HS-5 (cell line): ENCODE measurements around the gene BCAS4.
"Not testable (repeated sequence)": the region's sequence is repeated elsewhere in the genome, so short reads cannot be mapped to it uniquely, and the experiment has no call there.

Experiments
- DNase-seq: peaks from one replicate; pipeline ENCODE4 v3.0.0-alpha.2; 2012; ENCODE audit warnings: low read depth

The BCAS4 gene

DNA sequence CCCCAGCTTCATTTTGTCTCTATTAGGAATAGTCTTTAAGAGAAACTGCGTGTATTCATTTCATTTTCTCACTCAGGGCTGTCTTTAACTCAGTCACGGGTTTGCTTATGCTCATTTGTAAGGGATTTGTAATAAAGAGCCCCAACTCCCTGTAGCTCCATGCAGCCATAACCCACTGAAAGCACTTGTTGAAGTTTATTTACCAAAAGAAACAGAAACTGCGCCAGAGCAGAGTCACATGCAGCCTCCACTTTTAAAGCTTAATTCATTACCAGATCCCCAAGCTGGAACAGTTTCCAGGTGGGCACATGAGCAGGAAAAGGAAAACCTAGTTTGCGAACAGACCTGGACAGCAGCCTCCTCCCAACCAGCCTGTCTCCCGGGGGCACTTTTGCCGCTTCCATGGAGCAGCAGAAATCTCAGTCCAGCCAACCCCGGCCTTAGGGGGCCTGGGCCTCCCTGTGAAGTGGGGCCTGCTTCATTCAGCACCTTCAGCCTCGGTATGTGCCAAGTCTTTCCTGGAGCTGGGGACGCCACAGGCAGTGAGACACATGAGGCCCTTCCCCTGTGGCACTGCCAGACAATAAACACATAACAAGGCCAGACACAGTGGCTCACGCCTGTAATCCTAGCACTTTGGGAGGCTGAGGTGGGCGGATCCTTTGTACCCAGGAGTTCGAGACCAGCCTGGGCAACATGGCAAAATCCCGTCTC lies 4.5 kb downstream of the BCAS4 start:
- no peak for DNase-seq

- DNase-seq, result no peak
Observed at GRCh38 chr20:50799890-50800550, 5.2 kb downstream of the BCAS4 start.

DNA sequence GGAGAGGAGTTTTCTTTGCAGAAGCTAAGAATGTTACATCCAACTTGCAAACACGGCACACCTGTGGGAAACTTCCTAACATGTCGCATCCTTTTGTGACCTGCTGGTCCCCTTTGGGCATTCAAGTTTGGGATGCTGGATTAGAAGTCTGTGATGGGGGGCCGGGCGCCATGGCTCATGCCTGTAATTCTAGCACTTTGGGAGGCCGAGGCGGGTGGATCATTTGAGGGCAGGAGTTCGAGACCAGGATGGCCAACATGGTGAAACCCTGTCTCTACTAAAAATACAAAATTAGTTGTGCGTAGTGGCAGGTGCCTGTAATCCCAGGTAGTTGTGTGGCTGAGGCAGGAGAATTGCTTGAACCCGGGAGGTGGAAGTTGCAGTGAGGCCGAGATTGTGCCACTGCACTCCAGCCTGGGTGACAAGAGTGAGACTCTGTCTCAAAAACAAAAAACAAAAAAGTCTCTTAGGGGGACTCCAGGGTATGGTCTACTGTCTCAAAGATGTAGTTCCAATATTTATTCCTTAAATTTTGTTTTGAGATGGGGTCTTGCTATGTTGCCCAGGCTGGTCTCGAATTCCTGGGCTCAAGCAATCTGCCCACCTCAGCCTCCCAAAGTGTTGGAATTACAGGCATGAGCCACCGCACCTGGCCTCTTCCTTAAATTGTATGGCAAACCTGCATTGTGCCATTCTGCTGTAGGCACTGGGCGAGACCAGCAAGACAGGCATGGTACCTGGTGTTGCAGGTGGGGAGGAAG lies 6.3 kb downstream of the BCAS4 start:
- not testable (repeated sequence) for DNase-seq

- DNase-seq, result no peak
Observed at GRCh38 chr20:50801747-50802125, 6.9 kb downstream of the BCAS4 start.

DNA sequence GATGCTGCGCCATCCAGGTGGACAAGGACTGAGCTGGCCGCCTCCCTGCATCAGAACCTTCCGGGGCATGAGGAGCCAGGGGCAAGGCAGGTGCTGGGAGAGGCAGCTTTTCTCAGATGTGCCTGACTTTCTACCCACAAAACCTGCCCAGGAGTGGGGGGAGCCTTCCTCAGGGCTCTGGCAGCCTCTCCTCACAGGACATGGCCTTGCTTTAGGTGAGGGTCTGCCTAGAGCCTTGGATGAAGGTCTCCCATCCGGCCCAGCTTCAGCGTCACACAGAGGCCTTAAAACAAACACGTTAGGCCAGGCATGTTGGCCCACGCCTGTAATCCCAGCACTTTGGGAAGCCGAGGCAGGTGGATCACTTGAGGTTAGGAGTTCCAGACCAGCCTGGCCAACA lies 7.4 kb downstream of the BCAS4 start:
- DNase-seq, result no peak

- no peak for DNase-seq
Observed at GRCh38 chr20:50804437-50805348, 9.8 kb downstream of the BCAS4 start.

DNA sequence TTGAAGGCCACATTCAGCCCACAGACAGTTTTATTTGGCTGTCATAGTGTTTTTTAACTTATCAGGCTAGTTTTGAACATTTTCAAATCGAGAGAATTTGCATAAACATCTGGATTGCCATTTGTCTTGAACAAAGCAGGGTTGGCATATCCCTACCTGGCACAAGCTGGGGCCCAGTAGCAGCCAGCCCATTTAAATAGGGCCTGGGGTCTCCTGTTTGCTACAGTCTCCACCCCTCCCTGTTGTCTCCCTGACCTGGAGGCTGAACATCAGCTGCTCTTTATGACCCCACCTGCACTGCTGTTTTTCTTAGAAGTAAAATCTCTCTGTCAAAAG lies 10.5 kb downstream of the BCAS4 start:
- DNase-seq, result no peak

DNA sequence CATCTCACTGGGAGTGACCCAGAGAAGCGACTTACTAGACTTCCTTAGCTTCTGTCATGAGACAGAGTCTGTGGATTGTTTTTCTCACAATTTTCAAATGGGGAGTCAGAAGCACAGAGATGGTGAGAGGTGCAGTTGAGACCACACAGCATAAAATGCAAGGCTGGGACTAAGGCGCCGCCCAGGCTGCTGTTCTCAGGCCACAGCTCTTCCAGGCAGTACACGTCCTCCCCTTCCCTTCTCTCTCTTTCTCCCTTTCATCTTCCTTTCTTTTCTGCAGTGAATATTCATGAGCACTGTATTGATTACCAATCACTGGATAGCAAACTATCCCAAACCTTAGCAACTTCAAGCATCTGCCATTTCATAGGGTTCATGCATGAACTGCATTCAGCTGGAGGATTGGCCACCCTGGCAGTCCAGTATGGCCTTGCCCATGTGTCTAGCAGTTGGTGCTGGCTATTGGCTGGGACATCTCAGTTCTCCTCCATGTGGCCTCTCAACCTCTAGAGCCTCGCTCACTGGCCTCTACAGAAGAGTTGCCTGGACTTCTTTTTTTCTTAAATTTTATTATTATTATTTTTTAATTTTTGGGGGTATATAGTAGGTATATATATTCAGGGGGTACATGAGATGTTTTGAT lies 11.4 kb downstream of the BCAS4 start:
- DNase-seq, result no peak

DNA sequence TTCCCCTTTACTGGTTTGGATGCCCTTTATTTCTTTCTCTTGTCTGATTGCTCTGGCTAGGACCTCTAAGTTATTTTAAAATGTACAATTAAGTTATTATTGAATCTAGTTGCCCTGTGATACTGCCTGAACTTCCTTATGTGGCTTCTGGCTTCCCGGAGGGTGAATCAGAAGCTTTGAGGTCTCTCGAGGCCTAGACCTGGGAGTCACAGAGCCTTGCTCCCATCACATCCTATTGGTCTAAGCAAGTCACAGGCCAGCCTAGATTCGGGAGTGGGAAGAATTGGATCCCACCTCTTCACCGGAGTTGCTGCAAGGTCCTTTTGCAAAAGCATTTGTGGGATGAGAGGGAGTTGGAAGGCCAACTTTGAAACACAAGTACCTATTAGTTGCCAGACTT lies 15.2 kb downstream of the BCAS4 start:
- no peak for DNase-seq

DNA sequence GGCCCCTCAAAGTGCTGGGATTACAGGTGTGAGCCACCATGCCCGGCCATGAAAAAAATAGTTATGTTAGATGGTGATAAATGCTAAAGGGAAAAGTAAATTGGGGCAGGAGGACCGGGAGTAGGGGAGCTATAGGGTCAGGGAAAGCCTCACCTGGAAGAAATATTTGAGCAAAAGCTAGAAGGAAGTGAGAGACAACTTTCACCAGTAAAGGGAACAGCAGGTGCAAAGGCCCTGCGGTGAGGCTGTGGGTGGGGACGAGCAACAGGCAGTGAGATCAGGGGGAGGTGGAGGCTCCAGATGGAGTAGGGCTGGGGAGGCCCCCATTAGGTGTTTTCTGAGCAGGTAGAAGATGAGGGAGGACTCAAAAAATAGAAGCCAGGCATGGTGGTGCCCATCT lies 16.0 kb downstream of the BCAS4 start:
- no peak for DNase-seq

DNA sequence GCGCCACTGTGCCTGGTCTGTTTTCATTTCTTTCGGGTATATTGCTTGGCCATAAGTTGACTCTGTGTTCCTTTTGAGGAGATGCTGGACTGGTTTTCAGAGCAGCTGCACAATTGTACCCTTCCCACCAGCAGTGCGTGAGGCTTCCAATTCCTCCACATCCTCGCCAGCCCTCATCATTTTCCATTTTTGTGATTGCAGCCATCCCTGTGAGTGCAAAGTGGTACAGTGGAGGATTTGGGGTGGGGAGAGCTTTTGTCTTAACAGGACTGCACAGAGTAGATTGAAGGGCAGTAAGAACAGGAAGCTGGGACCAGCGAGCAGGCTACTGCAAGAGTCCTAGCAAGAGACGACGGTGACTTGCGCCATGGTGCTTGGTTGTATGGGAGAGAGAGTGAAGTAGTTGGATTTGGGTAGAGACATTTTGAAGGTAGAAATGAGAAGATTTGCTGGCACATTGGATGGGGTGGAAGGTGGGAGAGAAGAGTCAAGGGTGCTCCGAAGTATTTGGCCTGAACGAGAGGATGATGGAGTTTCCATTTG lies 18.3 kb downstream of the BCAS4 start:
- DNase-seq, result no peak

DNA sequence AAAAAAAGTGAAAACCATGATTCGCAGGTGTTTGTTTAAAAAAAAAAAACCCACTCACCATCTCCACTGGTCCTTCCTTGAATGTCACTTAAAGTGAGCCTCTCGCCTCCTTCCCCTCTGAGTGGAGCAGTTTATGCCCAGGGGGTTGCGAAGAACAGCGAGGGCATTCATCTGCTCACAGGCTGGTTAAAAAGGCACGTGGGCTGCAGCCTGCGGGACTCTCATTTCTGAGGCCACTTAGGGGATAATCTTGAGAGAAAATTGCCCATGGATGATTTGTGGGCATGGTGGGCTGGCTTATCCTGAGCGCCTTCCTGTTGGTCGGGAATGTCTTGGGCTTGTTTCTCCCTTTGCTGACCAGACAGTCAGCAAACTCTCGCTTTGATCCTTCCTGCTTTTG lies 18.9 kb downstream of the BCAS4 start:
- DNase-seq, result no peak

DNA sequence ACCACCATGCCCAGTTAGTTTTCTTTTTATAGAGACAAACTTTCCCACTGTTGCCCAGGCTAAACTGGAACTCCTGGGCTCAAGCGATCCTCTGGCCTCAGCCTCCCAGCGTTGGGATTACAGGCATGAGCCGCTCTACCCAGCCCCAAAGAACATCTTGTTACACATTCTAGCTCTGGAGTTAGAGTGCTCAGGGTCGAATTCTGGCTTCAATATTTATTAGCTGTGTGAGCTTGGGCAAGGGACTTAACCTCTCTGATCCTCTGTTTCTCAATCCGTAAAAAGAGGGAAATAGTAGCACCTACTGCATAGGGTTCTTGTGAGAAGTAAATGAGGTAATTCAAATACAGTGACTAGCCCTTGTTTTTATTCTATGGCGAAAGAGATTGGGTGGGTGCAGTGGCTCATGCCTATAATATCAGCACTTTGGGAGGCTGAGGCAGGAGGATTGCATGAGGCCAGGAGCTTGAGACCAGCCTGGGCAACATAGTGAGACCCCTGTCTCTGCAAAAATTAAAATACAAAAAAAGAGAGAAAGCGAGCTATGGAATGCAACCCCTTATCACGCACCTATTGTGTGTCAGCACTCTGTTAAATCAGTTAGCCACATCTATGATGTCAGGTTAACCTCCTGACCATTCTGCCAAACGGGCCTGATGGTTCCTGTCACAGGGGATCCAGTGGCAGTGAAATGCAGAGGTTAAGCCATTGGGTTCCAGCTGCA lies 19.7 kb downstream of the BCAS4 start:
- no peak for DNase-seq

DNA sequence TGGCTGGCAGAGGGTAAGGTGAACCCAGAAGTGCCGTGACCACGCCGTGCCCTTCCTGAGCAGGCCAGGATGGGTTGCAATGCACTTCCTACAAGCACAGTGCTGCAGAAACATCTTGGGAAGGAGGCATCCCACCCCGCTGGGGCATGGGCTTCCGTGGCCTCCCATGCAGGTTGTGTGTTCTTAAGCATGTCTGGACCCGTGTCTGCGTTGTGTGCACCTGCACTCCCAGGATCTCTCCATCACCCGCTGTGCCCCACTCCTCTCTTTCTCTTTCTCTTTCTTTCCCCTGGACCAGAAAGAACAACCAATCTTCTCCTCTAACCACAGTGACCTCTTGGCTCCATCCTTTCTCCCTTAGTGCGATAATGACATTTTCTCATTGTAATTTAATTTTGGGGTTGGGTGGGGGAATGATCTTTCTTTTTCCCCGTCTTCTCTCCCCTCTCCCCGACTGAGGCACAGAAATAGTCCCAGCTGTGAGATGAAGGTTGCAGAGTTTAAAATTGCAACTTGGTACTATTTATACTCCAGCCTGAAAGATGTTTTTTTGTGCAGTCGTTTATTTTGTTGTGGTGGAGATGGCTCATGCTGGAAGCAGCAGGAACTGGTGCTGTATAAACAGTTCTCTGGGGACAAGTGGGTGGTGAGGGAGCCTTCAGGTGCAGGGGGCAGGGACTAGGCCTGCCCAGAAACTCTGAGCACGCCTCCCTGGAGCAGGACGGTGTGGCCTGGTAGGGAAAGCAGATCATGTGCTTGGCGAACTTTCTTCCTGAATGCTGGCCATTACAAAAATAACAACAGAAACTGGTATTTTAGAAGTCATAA lies 20.5 kb downstream of the BCAS4 start:
- no peak for DNase-seq

- DNase-seq, result no peak
Observed at GRCh38 chr20:50817776-50818172, 22.9 kb downstream of the BCAS4 start.

GRCh38 chr20:50819349-50819748 lies 24.5 kb downstream of the BCAS4 start:
- DNase-seq, result no peak

- no peak for DNase-seq
Observed at GRCh38 chr20:50820515-50821256, 25.8 kb downstream of the BCAS4 start.

DNA sequence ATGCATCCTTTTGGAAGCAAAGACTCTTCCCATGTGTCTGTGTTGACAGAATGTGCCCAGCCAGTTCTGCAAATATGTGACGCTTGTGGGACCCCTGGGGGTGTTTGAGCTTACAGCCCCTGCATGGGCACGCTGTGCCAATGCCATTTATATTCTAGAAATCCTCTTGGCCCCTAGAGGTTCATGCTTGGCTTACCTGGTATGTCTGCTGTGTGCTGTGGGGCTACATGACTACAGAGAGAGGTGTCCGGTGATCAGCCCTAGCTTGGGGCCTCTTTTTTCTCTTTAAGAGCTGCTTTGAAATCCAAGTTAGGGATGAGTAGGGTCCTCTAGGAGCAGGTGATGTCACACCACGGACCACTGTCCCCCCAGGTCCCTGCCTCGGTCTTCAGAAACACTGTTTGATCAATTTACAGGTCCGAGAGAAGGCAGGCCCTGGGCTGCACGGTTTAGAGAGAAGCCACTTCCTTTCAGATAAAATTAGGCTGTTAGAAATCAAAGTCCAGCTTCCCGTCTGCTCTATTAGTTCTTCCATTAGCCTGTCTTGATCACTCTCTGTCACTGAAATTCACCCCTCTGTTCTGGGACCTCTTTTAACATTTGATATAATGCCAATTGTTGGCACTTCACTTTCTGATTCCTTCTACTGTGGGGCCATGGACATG lies 26.5 kb downstream of the BCAS4 start:
- DNase-seq, result no peak

DNA sequence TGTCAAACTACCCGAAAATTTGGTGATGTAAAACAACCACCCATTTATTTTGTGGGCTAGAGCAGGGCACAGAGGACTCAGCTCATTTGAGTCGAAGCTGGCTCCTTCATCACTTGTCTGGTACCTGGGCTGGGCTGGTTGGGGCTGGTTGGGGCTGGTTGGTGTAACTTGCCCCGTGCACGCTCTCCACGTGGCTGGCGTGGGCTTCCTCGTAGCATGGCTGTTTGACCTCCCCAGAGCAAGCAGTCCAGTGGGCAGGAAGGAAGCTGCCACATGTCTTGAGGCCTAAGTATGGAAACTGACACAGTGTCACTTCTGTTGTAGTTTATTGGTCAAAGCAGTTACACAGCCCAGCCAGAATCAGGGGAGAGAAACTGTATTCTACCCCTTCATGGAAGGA lies 27.1 kb downstream of the BCAS4 start:
- DNase-seq, result no peak
